KMS-11 (cell line): Measurements from ENCODE around the gene MDFI.

Experiments
- H2AFZ ChIP-seq: fragments of 200-600 bp; sonication (generic); 2 replicates; pipeline ENCODE4 v1.6.1; 2016; ENCODE audit warnings: antibody characterized with exemption, mixed run types, low read depth
- H3K27ac ChIP-seq: fragments of 200-600 bp; sonication (generic); 2 replicates; pipeline ENCODE4 v1.6.1; 2016; ENCODE audit warnings: mild to moderate bottlenecking, mixed run types
- H3K27me3 ChIP-seq: fragments of 200-600 bp; sonication (generic); 2 replicates; pipeline ENCODE4 v1.6.1; 2017; ENCODE audit warnings: mild to moderate bottlenecking, low read depth, mixed run types, moderate library complexity; ENCODE audit not compliant: insufficient read depth
- H3K36me3 ChIP-seq: fragments of 200-600 bp; sonication (generic); 2 replicates; pipeline ENCODE4 v1.6.1; 2017; ENCODE audit warnings: mild to moderate bottlenecking, mixed run types; ENCODE audit not compliant: insufficient read depth
- H3K4me1 ChIP-seq: fragments of 200-600 bp; sonication (generic); 2 replicates; pipeline ENCODE4 v1.6.1; 2016; ENCODE audit warnings: mild to moderate bottlenecking, low read depth, mixed run types; ENCODE audit not compliant: poor library complexity, severe bottlenecking
- H3K4me2 ChIP-seq: fragments of 200-600 bp; sonication (generic); 2 replicates; pipeline ENCODE4 v1.7.0; 2016; ENCODE audit warnings: mild to moderate bottlenecking, mixed run types
- H3K4me3 ChIP-seq: fragments of 200-600 bp; sonication (generic); IDR thresholded peaks from 2 replicates; pipeline ENCODE4 v1.6.1; 2017; ENCODE audit warnings: low read depth, low read length, mixed read lengths; ENCODE audit not compliant: insufficient read depth
- H3K79me2 ChIP-seq: fragments of 200-600 bp; sonication (generic); 2 replicates; pipeline ENCODE4 v1.6.1; 2016; ENCODE audit warnings: low read depth, mixed run types; ENCODE audit not compliant: insufficient read depth
- H3K9ac ChIP-seq: fragments of 200-600 bp; sonication (generic); 2 replicates; pipeline ENCODE4 v1.6.1; 2016; ENCODE audit warnings: mild to moderate bottlenecking, mixed run types
- H4K20me1 ChIP-seq: fragments of 200-600 bp; sonication (generic); 2 replicates; pipeline ENCODE4 v1.6.1; 2016; ENCODE audit warnings: mild to moderate bottlenecking, mixed run types; ENCODE audit not compliant: insufficient read depth
- CTCF ChIP-seq: fragments of 200-600 bp; sonication (generic); conservative IDR thresholded peaks from 2 replicates; pipeline ENCODE4 v1.6.1; 2017; ENCODE audit warnings: low read depth, mild to moderate bottlenecking, antibody characterized with exemption, low read length, moderate library complexity, mixed read lengths

The MDFI gene

DNA sequence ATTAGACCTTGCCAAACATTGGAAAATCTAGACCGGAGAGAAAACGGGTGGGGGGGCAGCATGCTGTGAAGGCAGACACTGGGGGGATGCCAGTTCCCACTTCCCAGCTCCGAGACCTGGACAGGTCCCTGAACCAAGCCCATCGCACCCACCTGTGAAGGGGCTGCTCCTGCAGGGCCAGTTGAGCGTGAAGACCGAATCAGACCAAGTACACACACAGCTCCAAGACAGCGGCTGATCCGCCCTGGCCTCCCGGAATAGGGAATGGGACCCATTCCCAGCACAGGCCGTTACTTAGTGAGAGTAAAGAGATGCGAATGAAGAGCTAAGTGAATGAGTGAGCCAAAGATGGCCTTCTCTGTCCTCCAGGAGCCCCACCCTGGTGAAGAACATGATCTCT, 41.5 kb upstream of the MDFI start:
- H3K4me3 ChIP-seq, result no peak overlapping the region
- no peak overlapping the region for H2AFZ ChIP-seq
- H3K4me1 ChIP-seq, result no peaks in the 10 kb centered on the region
- no peaks in the 10 kb centered on the region for H3K27me3 ChIP-seq
- no peak overlapping the region for H3K27ac ChIP-seq
- no peaks in the 10 kb centered on the region for H4K20me1 ChIP-seq
- no peak for TF ChIP-seq CTCF
- H3K4me2 ChIP-seq, result no peak overlapping the region
- H3K9ac ChIP-seq, result no peak overlapping the region
- H3K36me3 ChIP-seq, result no peaks in the 10 kb centered on the region
- no peaks in the 10 kb centered on the region for H3K79me2 ChIP-seq

GRCh38 chr6:41597246-41598000, 40.8 kb upstream of the MDFI start:
- H3K36me3 ChIP-seq, result no peaks in the 10 kb centered on the region
- no peak overlapping the region for H3K4me2 ChIP-seq
- H3K4me1 ChIP-seq, result peaks cover 3% of the 10 kb centered on the region

GRCh38 chr6:41598670-41599014, 39.6 kb upstream of the MDFI start:
- Histone ChIP-seq H3K27me3 (no peaks in the 10 kb centered on the region), H3K79me2 (no peaks in the 10 kb centered on the region), H3K36me3 (no peaks in the 10 kb centered on the region), H3K4me2 (no peak overlapping the region), H3K4me1 (peaks cover 4% of the 10 kb centered on the region), H4K20me1 (no peaks in the 10 kb centered on the region), H3K9ac (no peak overlapping the region), H3K27ac (no peak overlapping the region), H2AFZ (no peak overlapping the region), H3K4me3 (no peak overlapping the region)
- no peak for TF ChIP-seq CTCF

More at GRCh38 chr6:41597246-41598000, 40.8 kb upstream of the MDFI start:
- Histone ChIP-seq H2AFZ (no peak overlapping the region), H3K27me3 (no peaks in the 10 kb centered on the region), H3K4me3 (no peak overlapping the region), H3K27ac (no peak overlapping the region), H3K9ac (no peak overlapping the region), H4K20me1 (no peaks in the 10 kb centered on the region), H3K79me2 (no peaks in the 10 kb centered on the region)
- no peak for TF ChIP-seq CTCF

DNA sequence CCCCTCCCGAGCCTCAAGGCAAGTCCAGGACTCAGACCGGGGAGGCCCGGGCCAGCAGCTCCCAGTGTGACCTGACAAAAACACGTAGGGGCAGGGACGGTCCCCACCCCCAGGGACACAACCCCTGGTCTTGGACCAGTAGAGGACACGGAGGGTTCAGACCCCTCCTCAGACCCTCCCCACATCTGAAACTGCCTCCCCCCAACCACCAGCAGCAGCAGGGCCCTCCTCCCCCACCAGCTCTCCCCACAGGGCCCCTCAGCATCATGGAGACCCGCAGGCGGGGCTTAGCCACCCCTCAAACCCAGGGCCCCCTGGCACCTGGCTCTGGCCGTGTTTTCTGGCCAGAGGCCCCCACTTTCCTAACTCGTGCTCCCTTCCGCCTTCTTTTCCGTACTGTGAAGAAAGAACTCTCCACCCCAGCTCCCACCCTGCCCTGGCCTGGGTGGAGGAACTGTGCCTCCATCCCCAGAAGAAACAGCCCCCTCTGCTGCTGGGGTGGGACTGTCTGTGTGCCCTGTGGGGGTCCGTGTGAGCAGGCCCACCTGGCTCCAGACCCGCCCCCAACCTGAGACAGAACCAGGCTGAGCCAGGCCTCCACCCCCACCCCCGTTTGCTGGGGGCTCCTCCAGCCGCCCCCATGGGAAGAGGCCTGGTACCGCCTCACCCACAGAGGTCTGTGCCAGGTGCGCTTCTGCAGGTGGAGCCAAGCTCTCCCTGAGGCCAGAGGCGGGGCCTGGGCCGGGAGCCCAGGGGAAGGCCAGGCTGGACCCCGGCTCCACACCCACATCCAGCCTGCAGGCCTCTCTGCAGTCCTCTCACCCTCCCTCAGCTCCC, 39.0 kb upstream of the MDFI start:
- TF ChIP-seq CTCF, result no peak
- Histone ChIP-seq H3K4me1 (peaks cover 4% of the 10 kb centered on the region), H2AFZ (no peak overlapping the region), H3K4me2 (no peak overlapping the region), H3K9ac (no peak overlapping the region), H3K4me3 (no peak overlapping the region), H3K27ac (no peak overlapping the region), H3K27me3 (no peaks in the 10 kb centered on the region), H4K20me1 (no peaks in the 10 kb centered on the region), H3K36me3 (no peaks in the 10 kb centered on the region), H3K79me2 (no peaks in the 10 kb centered on the region)
